CD14-positive monocyte (primary cell): ENCODE data around the gene ARF5. TPM values are rescaled to one million over a fixed set of nuclear protein-coding genes. Genes with fewer than 3 reads are reported as not detected.

ENCODE experiments used
- DNase-seq, 3 donors: peaks; one replicate each; pipeline ENCODE4 v3.0.0-alpha.2; 2011 to 2022
- H2AFZ ChIP-seq: 2 replicates; pipeline ENCODE4 v1.6.0; 2012; ENCODE audit warnings: mild to moderate bottlenecking, low read depth, low read length, inconsistent platforms; ENCODE audit not compliant: insufficient read depth, poor library complexity, severe bottlenecking
- H3K27ac ChIP-seq, 2 donors: 1 replicate in 1 of 2; 2 replicates in 1 of 2; pipeline ENCODE4 v1.5.1; 2012 to 2013; ENCODE audit warnings: low read length in 2 of 2, control low read depth in 1 of 2, inconsistent platforms in 1 of 2, low read depth in 1 of 2, mild to moderate bottlenecking in 1 of 2
- H3K27me3 ChIP-seq, 2 donors: one replicate each; pipeline versions ENCODE4 v1.6.0 to v1.6.1; 2011 to 2013; ENCODE audit warnings: low read length in 2 of 2; ENCODE audit not compliant: control insufficient read depth in 2 of 2, insufficient read depth in 2 of 2
- H3K36me3 ChIP-seq, 2 donors: replicated peaks in 1 of 2; 1 replicate in 1 of 2; 2 replicates in 1 of 2; pipeline versions ENCODE4 v1.5.1 to v1.6.1; 2012 to 2013; ENCODE audit warnings: low read length in 2 of 2, control low read depth in 1 of 2, inconsistent platforms in 1 of 2, mild to moderate bottlenecking in 1 of 2; ENCODE audit not compliant: insufficient read depth in 2 of 2, control insufficient read depth in 1 of 2
- H3K4me1 ChIP-seq, 2 donors: 1 replicate in 1 of 2; 2 replicates in 1 of 2; pipeline versions ENCODE4 v1.5.1 to v1.6.1; 2012 to 2013; ENCODE audit warnings: low read length in 2 of 2, control low read depth in 1 of 2, inconsistent platforms in 1 of 2, mild to moderate bottlenecking in 1 of 2, moderate library complexity in 1 of 2; ENCODE audit not compliant: insufficient read depth in 2 of 2, control insufficient read depth in 1 of 2
- H3K4me2 ChIP-seq: replicated peaks from 2 replicates; pipeline ENCODE3; 2012; ENCODE audit warnings: low read length, moderate library complexity, mild to moderate bottlenecking; ENCODE audit not compliant: poor library complexity, severe bottlenecking; ENCODE audit errors: extremely low read depth
- H3K4me3 ChIP-seq, 3 experiments: fragments of 200-600 bp in 1 of 3; sonication (generic) in 1 of 3; replicated peaks in 1 of 3; 1 replicate in 2 of 3; 2 replicates in 1 of 3; pipeline ENCODE4 v1.5.1; 2011 to 2013; ENCODE audit warnings: low read length in 3 of 3, mild to moderate bottlenecking in 3 of 3, control low read depth in 2 of 3, low read depth in 2 of 3, inconsistent platforms in 1 of 3, moderate library complexity in 1 of 3
- H3K79me2 ChIP-seq: 2 replicates; pipeline ENCODE4 v1.6.0; 2012; ENCODE audit warnings: mild to moderate bottlenecking, control low read depth, inconsistent platforms, low read length, moderate library complexity; ENCODE audit not compliant: insufficient read depth
- H3K9ac ChIP-seq: 2 replicates; pipeline ENCODE4 v1.6.0; 2017; ENCODE audit warnings: low read length, mild to moderate bottlenecking; ENCODE audit not compliant: insufficient read depth, poor library complexity, severe bottlenecking
- H3K9me3 ChIP-seq, 2 donors: replicated peaks in 1 of 2; 1 replicate in 1 of 2; 2 replicates in 1 of 2; pipeline versions ENCODE4 v1.5.1 to v1.6.1; 2012 to 2013; ENCODE audit warnings: low read length in 2 of 2, control low read depth in 1 of 2; ENCODE audit not compliant: control insufficient read depth in 1 of 2, insufficient read depth in 1 of 2
- H4K20me1 ChIP-seq: 2 replicates; pipeline ENCODE4 v1.6.0; 2012; ENCODE audit warnings: mild to moderate bottlenecking, low read length, control low read depth, moderate library complexity; ENCODE audit not compliant: insufficient read depth
- H3K27ac Mint-ChIP-seq, 7 donors: one replicate each; pipeline ENCODE4 v1.8.0; 2020; ENCODE audit warnings: mild to moderate bottlenecking in 7 of 7, mixed read lengths in 7 of 7, moderate library complexity in 6 of 7, inconsistent platforms in 2 of 7
- H3K27me3 Mint-ChIP-seq, 3 donors: one replicate each; pipeline ENCODE4 v1.8.0; 2021 to 2022; ENCODE audit warnings: low read depth in 3 of 3, mild to moderate bottlenecking in 3 of 3, mixed read lengths in 3 of 3, moderate library complexity in 3 of 3, inconsistent platforms in 1 of 3
- H3K36me3 Mint-ChIP-seq, 2 donors: one replicate each; pipeline ENCODE4 v1.8.0; 2020; ENCODE audit warnings: mixed read lengths in 2 of 2, inconsistent platforms in 1 of 2, mild to moderate bottlenecking in 1 of 2
- H3K4me1 Mint-ChIP-seq: one replicate; pipeline ENCODE4 v1.8.0; 2020; ENCODE audit warnings: mild to moderate bottlenecking, mixed read lengths
- H3K4me3 Mint-ChIP-seq, 2 donors: one replicate each; pipeline ENCODE4 v1.8.0; 2020; ENCODE audit warnings: mild to moderate bottlenecking in 2 of 2, mixed read lengths in 2 of 2, moderate library complexity in 1 of 2
- H3K9me3 Mint-ChIP-seq, 7 donors: one replicate each; pipeline ENCODE4 v1.8.0; 2020 to 2022; ENCODE audit warnings: mixed read lengths in 7 of 7, mild to moderate bottlenecking in 6 of 7, moderate library complexity in 6 of 7, inconsistent platforms in 2 of 7
- CTCF ChIP-seq: fragments of 200-600 bp; IDR thresholded peaks from one replicate; pipeline ENCODE4 v1.8.0; 2022; ENCODE audit warnings: antibody characterized with exemption, mild to moderate bottlenecking
- WGBS: methylation state at CpG from one replicate; pipeline ENCODE4 v1.1.5; 2013; ENCODE audit warnings: missing lambda C conversion rate; ENCODE audit not compliant: insufficient coverage; 5-methylcytosine and 5-hydroxymethylcytosine counted together
- intact Hi-C, 2 donors: fragments of 100-400 bp; cut with micrococcal nuclease; formaldehyde crosslinking; loops; one replicate each; pipeline versions ENCODE4 v1.15.0 to v1.15.1; 2023
- polyA plus RNA-seq, 3 donors: library from polyadenylated mRNA; depleted of rRNA in 1 of 3; unstranded in 2 of 3; stranded (reverse) in 1 of 3; fragments of 300-500 nt in 2 of 3; fragments of >200 nt in 1 of 3; fragmentation: Illumina TruSeq in 2 of 3; gene quantifications; 1 replicate in 2 of 3; 2 replicates in 1 of 3; pipeline ENCODE4 v1.2.3, GENCODE V29; 2012 to 2021

The ARF5 gene
- polyA plus RNA-seq, 3 donors, result 278 to 408 (median 313) TPM

- TF ChIP-seq CTCF, result no peak
- Histone ChIP-seq H3K9ac (no peak overlapping the region), H3K9me3 (no peaks in the 10 kb centered on the region), H3K36me3 (no peaks in the 10 kb centered on the region), H3K27me3 (peaks cover 0 to 3% of the 10 kb centered on the region in 2 donors), H2AFZ (no peak overlapping the region), H3K27ac (no peak overlapping the region), H3K4me3 (no peak overlapping the region), H3K4me2 (no peak overlapping the region), H4K20me1 (no peaks in the 10 kb centered on the region), H3K4me1 (no peaks in the 10 kb centered on the region), H3K79me2 (no peaks in the 10 kb centered on the region)
- no peak for DNase-seq
- intact Hi-C loops, result no loop called here
- no peaks in the 10 kb centered on the region for H3K4me1 Mint-ChIP-seq
- H3K9me3 Mint-ChIP-seq, result peaks cover 4 to 7% (median 5%) of the 10 kb centered on the region in 7 donors
- H3K36me3 Mint-ChIP-seq, result no peaks in the 10 kb centered on the region
- peaks cover 0 to 6% (median 3%) of the 10 kb centered on the region in 3 donors for H3K27me3 Mint-ChIP-seq
- no CpG with 5 or more reads among the region's 2 CpGs for WGBS
- H3K27ac Mint-ChIP-seq, result no peak overlapping the region
- H3K4me3 Mint-ChIP-seq, result no peak overlapping the region
These were observed 31.8 kb upstream of the ARF5 start for GRCh38 chr7:127556404-127556803.

DNA sequence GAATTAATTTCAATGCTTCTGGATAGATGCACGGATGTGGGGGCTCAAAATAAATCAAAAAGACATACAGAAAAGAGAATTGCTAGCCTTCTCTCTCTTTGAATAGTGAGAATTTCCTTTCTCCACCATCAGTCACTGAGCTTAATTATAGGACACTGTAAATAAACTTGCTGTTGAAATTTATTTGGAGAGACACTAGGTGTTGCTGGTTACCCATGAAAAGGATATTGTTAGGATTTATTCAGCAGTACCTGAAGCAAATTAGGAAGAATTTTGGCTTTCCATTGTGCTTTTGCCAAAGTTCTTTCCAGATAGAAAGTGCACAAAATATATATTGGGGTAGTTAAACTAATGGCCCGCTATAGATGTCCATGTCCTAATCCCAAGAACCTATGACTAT is 30.4 kb upstream of the ARF5 start:
- H3K27me3 ChIP-seq, result peaks cover 0 to 3% of the 10 kb centered on the region in 2 donors
- Mint-ChIP-seq H3K27me3 (peaks cover 0 to 3% (median 0%) of the 10 kb centered on the region in 3 donors), H3K4me1 (no peaks in the 10 kb centered on the region), H3K9me3 (peaks cover under 1 to 6% (median 5%) of the 10 kb centered on the region in 7 donors), H3K4me3 (no peak overlapping the region), H3K36me3 (no peaks in the 10 kb centered on the region), H3K27ac (no peak overlapping the region)
- no CpG with 5 or more reads among the region's 2 CpGs for WGBS
- no peak for TF ChIP-seq CTCF
- H3K4me2 ChIP-seq, result no peak overlapping the region
- no peaks in the 10 kb centered on the region for H3K36me3 ChIP-seq
- intact Hi-C loops, result no loop called here
- no peak for DNase-seq
- H3K9ac ChIP-seq, result no peak overlapping the region
- H3K4me1 ChIP-seq, result no peaks in the 10 kb centered on the region
- H2AFZ ChIP-seq, result no peak overlapping the region
- H4K20me1 ChIP-seq, result no peaks in the 10 kb centered on the region
- H3K79me2 ChIP-seq, result no peaks in the 10 kb centered on the region
- no peak overlapping the region for H3K27ac ChIP-seq
- H3K9me3 ChIP-seq, result no peaks in the 10 kb centered on the region
- H3K4me3 ChIP-seq, result no peak overlapping the region
